Colon (tissue), 2 donors: ENCODE results near the gene EIF4G1.

ENCODE experiments used
- FAIRE-seq: peaks from 2 replicates; lab custom pipeline; 2012; peaks lifted over from hg19 to GRCh38; lab: Jason Lieb, UNC
- donor health status: control.
- donor health status: control.

EIF4G1 gene

DNA sequence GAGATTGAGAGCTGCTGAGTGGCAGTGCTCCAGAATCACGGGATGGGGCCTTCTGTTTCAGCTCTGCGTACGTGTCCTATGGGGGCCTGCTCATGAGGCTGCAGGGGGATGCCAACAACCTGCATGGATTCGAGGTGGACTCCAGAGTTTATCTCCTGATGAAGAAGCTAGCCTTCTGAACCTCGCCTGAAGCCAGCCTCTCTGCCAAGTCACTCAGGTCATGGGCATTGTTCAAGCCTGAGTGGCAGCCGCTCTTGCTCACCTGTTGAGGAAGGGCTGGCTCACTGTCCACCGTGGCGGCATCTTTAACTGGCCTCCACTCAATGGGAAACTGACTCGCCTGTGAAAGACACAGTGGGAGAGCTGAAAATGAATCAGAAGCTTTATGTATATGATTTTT, 53.7 kb downstream of the EIF4G1 start:
- FAIRE-seq: no peak

DNA sequence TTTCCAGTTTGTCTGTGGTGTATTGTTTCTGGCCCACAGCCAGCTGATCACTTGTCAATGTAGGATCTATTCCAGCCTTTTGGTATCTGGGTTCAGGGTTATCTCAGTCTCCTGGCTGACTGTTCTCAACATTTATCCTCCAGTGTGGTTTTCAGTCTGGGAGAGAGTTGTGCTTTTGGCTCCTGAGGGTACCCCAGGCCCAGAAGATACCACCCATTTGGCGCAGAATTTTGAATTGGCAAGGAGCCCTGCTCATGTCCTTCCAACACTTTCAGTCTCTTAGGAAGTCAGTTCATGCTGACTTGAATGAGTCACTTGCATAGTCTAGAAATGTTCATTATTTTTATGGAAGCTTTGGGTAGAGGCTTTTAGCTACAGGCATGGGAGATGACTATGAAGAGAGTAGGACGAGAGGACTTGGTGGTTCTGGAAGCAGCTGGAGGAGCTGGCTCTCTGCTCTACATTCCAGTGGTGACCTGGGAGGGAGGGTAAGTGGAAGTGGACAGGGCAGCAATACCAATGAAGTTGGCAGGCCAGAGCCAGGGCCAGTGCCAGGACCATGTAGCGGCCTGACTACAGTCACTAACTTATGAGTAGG, 54.3 kb downstream of the EIF4G1 start:
- FAIRE-seq: no peak

DNA sequence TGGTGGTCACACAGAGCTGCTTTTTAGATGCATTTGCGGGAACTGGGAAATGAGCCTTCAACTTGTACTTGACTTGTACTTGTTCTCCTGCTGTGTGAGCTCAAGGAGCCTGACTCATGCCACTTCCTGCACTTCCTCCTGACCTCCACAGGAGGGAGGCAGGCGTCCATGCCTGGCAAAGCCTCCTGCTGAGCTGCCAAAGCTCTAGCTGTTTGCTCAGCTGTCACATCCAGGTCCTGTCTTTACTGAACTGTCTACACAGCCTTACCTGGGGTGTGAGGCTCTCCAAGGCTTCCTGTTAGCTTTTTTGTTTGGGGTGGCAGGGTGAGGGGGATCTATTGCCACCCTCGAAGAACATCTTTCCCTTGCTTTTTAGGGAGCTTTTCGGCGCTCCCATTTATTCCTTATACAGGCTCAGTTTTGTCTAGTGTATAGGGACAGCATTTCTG, 57.2 kb downstream of the EIF4G1 start:
- no peak for FAIRE-seq

DNA sequence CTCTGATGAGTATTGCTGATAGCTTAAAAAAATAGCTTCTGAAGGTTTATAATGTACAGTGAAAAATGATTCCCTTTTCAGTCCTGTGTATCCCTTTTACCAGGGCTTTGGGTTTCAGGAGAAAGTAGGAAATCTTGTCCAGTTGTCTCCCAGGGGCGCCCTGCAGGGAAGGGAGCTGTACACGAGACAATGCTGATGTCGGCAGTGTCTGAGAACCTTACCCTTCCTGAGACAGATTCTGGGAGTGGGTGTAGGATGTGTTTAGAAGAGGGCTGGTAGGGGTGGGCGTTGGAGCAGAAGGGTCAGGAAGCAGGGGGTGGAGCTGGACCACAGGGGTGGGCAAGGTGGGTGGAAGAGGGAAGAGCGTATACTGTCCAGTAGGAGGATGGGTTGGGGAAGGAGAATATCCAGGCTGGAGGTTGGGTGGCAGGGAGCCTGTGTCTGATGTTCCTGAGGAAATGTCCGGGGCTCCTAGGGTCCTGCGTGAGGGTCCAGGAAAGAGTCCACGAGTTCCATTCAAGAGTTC, 58.0 kb downstream of the EIF4G1 start:
- no peak for FAIRE-seq

DNA sequence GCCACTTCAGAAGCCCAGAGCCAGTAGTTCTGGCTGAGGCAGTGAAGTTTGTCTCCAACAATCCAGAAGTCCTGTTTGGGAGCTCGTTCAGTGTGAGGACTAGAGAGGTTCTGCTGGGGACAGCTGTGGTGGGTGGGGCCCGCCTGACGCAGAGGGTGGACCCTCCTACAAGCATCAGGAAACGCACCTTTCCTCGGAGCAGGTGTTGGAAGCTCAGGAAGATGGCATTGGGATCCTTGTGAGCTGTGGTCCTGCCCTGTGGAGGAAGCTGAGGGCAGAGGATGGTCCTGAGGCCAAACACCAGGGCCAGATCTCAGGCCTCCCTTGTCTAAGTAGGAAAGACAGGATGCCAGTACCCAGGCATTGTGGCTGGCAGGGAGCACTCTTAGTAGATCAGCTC, 58.5 kb downstream of the EIF4G1 start:
- FAIRE-seq: no peak

DNA sequence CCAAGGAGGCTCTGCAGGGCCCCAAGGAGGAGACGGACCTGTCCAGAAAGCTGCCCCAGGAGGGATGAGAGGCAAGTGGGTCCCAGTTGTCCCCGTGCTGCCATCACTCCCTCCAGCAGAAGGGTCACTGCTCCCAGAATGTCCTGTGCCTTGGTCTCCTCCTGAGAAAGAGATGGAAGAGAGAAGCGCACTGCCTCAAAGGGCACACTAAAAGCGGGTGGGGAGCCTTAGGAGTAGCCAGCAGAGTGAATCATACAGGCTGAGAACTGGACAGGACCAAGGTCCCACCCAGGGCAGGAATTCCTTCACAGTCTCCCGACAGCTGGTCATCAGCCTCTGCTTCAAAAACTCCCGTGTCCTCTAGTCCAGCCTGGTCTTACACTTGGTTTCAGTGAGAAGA, 59.0 kb downstream of the EIF4G1 start:
- no peak for FAIRE-seq

DNA sequence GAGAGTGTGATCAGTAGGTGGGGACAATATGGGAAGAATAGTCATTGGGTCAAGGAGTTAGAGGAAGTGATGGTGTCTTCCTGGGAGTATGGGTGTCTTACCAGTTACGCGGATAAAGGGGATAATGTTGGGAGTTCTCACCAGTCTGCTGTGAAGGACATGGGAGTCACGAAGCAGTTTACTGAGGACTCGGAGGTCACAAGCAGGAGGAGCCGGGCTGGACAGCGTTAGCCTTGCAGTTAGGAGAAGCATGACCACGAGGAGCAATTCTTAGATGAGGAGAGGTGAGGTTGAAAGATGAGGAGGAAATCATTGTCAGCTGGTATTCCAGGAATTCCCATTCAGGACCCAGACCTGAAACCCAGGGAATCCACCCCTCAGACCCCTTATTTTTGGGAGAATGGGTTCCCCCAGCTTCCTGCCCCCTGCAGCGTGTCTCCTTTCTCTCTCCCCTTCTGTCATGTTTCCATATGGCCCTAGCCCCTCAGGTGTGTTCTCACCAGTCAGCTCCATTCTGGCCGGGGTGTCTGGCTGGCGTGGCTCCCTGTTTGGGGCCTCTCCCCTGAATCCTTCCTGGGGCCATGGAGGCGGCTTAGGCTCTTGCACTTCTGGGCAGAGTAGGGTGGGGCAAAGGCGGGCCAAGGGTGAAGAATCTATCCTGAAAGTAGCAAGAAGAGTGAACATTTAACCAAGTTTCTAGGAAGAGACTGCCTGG, 61.5 kb downstream of the EIF4G1 start:
- no peak for FAIRE-seq

DNA sequence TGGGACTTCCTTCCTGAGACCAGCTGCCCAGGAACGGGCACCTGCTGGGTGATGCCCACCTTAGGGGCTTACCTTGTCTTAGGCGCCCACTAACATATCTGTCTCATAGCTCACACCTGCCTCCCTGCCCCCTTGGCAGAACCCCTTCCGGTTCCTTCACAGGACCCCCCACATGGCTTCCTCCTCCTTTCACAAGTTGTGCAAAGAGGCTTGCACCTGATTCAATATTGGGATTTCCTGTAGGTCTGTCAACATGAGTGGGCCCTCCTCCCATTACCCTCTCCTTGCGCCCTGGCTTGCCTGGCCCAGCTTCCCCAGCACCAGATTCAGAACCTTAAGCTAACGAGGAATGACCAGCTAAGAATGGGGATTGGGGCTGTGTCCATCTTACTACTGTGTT, 63.0 kb downstream of the EIF4G1 start:
- no peak for FAIRE-seq

DNA sequence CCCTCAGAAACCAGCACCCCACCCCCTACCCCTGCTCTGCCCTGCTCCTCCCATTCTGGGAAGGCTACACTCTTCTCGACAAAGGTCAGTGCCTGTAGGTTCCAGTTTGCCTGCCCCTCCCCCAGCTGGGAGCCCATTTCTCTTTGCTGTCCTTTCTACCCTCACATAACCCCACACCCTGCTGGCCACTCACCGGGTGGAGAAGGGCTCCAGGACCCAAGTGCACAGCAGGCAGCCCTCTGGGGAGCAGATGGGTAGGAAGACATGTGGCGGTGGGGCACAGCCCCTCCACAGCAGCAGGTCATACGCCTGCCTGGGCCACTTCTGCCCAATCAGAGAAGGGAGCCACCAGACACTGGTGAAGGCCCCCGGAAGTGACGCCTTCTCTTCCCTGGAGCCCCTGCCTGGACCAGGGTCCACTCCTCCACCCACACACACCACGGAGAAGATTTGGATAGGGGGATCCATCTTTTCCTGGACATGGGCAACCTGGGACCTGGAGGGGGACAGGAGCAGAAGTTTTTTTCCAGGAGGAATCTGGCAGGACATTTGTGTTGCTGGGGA, 63.6 kb downstream of the EIF4G1 start, which contains the start of gene THPO:
THPO (minus strand) TSS at position 326 of the 564 bp plus-strand sequence. CDS start 1,948 bp downstream, outside the sequence.
- FAIRE-seq: no peak

DNA sequence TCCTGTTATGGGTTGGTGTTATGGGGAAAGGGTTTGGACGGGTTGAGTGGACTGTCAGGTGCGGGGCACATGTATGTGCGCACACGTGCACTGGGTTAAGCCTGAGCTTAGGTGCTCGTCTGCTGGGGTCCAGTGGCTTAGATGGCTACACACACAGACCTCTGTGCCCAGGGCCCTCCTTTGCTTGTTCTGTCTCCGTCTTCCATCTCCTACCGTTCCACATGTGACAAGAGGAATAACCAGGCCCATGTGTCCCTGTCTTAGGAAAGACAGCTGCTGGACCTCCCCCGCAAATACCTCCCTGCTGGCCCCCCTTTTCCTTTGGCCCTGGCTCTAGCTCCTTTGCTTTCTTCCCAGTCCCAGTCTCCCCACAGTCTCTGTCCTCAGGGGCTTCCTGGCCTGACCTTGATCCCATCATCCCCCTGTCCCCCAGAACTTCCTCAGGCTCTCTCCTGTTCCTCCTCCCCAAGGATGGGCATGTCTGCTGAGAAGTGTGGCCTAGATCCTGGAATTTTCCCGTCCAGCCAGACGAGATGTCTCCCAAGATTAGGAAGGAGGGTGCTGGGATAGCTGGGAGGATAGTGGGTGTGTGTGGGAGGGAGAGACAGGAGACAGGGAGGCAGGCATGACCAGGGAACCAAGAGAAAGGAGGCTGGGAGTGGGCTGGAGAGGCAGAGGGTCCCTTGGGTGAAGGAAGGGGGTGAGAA, 64.4 kb downstream of the EIF4G1 start:
- FAIRE-seq: no peak

DNA sequence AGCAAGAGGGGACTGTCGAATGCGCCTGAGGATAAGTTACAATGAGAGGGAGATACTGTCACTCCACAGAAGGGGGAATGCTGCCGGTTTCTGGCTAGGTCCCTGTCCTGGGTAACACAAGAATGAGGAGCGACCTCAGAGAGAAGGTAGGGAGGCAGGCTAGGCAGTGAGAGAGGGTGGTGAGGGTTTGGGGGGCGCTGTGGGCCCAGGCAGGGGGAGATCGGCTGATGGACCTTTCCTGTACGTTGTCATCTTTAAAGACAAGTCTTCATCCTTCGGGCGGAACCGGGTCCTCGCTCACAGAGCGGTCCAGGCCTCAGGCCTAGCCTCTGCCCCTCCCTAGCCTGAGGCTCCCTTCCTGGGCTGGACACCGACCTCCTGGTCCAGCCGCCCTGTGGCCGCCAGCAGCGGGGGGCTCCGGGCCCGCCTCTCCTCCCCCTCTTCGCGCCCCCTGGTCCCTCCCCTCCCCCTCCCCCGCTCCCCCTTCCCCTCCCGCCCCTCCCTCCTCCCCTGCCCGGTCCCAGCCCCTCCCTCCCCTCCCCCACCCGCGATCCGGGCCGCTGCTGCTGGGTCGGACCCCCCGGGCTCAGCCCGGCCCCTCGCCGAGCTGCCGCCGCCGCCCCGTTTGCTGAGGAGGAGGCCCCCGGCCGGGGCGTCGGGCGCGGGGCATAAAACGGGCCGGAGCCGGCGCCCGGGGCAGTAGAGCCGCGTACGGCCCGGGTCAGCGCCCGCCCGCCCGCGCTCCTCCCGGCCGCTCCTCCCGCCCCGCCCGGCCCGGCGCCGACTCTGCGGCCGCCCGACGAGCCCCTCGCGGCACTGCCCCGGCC, 65.2 kb downstream of the EIF4G1 start, which contains the start of gene CHRD:
CHRD (plus strand) TSS at position 697 of the 827 bp plus-strand sequence. CDS start 265 bp downstream, outside the sequence.
- FAIRE-seq: no peak

DNA sequence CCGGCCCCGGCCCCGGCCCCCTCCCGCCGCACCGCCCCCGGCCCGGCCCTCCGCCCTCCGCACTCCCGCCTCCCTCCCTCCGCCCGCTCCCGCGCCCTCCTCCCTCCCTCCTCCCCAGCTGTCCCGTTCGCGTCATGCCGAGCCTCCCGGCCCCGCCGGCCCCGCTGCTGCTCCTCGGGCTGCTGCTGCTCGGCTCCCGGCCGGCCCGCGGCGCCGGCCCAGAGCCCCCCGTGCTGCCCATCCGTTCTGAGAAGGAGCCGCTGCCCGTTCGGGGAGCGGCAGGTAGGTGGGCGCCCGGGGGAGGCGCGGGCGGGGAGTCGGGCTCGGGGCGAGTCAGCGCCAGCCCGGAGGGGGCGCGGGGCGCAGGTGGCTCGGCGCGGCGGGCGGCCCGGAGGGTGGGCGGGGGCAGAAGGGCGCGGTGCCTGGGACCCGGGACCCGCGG, 65.8 kb downstream of the EIF4G1 start:
- FAIRE-seq: no peak

DNA sequence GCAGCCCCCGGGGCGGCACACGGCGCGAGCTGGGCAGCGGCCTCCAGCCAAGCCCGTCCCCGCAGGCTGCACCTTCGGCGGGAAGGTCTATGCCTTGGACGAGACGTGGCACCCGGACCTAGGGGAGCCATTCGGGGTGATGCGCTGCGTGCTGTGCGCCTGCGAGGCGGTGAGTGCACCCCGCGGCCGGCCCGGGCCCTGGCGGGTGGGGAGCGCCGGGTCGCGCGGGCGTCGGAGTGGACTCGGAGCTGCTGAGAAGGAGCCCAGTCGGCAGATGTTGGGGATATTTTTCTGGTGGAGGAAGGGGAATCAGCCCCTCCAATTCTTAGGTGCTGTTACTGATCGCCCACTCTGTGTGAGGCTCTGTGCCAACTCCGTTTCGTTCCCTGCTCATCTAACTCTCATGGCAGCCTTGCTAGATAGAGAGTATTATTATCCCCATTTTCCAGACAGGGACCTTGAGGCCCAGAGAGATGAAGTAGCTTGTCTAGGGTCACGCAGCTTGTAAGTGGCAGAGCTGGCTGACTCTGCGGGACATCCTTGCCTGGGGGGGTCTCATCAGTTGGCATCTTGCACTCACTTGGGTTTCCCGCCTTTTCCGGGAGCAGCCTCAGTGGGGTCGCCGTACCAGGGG, 66.3 kb downstream of the EIF4G1 start:
- FAIRE-seq: no peak

DNA sequence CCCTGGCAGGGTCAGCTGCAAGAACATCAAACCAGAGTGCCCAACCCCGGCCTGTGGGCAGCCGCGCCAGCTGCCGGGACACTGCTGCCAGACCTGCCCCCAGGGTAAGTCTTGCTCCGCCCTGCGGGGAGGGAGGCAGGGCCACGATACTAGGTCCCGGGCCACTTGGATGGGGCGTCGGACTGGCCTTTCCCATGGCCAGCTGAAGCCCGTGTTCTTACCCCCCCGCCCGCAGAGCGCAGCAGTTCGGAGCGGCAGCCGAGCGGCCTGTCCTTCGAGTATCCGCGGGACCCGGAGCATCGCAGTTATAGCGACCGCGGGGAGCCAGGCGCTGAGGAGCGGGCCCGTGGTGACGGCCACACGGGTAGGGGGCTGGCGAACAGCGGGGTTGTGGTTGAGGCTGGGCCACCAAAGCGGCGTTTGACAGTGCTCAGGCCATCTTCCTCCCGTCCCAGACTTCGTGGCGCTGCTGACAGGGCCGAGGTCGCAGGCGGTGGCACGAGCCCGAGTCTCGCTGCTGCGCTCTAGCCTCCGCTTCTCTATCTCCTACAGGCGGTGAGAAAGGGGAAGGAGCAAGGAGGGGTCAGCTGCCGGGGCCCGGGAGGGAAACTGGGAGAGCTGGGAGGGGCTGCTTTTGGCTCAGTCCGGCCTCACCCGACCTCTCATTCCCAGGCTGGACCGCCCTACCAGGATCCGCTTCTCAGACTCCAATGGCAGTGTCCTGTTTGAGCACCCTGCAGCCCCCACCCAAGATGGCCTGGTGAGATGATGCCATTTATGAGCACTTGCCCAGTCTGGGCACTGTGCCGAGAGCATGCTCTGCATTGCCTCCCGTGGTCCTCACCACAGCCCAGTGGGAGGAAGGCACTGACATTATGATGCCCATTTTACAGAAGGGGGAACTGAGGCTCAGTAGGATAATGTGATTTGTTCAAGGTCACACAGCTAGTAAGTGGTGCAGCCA, 67.1 kb downstream of the EIF4G1 start:
- no peak for FAIRE-seq

DNA sequence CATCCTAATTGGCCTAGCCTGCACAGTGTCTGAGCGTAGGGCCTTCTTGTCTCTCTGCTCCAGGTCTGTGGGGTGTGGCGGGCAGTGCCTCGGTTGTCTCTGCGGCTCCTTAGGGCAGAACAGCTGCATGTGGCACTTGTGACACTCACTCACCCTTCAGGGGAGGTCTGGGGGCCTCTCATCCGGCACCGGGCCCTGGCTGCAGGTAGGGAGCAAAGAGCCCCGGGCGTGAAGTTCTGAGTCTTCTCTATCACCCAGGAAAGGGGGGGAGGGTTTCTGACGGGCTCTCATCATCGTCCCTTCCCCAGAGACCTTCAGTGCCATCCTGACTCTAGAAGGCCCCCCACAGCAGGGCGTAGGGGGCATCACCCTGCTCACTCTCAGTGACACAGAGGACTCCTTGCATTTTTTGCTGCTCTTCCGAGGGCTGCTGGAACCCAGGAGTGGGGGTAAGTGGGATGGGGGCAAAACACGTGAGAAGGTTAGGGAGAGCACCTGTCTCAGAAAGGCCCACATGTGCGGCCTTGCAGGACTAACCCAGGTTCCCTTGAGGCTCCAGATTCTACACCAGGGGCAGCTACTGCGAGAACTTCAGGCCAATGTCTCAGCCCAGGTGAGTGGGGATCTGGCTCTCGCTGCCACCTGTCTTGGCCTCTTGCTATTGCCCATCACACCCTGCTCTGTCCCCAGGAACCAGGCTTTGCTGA, 68.1 kb downstream of the EIF4G1 start:
- FAIRE-seq: no peak

DNA sequence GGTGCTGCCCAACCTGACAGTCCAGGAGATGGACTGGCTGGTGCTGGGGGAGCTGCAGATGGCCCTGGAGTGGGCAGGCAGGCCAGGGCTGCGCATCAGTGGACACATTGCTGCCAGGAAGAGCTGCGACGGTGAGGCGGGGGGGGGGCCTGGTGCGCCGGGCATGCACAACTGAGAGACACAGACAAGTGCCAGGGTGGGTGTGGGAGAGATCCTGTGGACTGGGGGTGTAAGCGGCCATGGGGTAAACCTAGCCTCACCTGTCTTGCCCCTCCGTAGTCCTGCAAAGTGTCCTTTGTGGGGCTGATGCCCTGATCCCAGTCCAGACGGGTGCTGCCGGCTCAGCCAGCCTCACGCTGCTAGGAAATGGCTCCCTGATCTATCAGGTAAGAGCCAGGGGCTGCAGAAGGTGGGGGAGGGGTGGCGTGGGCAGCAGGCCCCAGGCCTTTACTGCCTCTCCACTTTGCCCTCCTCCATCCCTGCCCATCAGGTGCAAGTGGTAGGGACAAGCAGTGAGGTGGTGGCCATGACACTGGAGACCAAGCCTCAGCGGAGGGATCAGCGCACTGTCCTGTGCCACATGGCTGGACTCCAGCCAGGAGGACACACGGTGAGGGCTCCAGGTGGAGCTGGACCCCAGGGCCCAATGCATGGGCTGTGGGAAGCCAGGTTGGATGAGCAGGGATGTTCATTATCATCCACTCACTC, 68.8 kb downstream of the EIF4G1 start:
- FAIRE-seq: no peak

DNA sequence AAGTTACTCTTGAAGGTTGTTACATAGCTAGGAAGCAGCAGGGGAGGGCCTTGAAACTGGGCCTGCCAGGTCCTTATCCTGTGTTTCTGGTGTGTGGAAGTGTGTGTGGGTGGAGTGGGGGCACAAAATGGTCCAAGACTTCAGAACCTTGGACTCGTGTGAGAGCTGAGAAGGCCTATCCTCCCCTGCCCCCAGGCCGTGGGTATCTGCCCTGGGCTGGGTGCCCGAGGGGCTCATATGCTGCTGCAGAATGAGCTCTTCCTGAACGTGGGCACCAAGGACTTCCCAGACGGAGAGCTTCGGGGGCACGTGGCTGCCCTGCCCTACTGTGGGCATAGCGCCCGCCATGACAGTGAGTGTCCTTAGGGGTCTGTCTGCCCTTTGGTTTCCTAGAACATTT, 69.9 kb downstream of the EIF4G1 start:
- FAIRE-seq: no peak
